GM12873 (cell line): Measurements from ENCODE around the gene CTNNAL1.

Experiments
- TF ChIP-seq, protein P1 (sequence below): IDR thresholded peaks from 2 replicates; pipeline ENCODE4 v1.5.1; 2012; ENCODE audit warnings: low read depth, mild to moderate bottlenecking, moderate library complexity, low read length, control low read depth; ENCODE audit not compliant: insufficient read depth; ENCODE audit errors: missing control alignments

Gene CTNNAL1

DNA sequence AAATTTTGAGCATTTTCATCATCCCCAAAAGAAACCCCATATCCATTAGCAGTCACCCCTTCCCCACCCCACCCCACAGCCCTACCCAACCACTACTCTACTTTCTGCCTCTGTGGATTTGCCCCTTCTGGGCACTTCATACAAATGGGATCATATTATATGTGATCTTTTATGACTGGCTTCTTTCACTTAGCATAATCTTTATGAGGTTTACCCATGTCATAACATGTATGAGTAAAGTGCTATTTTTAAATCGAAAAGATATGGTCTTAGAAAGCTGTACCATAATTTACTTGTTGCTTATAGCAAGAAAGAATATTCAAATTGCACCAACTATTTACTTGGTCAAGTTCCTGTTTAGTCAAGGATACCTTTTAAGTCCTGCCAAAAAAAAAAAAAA, 92.1 kb downstream of the CTNNAL1 start:
- TF ChIP-seq, protein P1, sequence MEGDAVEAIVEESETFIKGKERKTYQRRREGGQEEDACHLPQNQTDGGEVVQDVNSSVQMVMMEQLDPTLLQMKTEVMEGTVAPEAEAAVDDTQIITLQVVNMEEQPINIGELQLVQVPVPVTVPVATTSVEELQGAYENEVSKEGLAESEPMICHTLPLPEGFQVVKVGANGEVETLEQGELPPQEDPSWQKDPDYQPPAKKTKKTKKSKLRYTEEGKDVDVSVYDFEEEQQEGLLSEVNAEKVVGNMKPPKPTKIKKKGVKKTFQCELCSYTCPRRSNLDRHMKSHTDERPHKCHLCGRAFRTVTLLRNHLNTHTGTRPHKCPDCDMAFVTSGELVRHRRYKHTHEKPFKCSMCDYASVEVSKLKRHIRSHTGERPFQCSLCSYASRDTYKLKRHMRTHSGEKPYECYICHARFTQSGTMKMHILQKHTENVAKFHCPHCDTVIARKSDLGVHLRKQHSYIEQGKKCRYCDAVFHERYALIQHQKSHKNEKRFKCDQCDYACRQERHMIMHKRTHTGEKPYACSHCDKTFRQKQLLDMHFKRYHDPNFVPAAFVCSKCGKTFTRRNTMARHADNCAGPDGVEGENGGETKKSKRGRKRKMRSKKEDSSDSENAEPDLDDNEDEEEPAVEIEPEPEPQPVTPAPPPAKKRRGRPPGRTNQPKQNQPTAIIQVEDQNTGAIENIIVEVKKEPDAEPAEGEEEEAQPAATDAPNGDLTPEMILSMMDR, result no peak

DNA sequence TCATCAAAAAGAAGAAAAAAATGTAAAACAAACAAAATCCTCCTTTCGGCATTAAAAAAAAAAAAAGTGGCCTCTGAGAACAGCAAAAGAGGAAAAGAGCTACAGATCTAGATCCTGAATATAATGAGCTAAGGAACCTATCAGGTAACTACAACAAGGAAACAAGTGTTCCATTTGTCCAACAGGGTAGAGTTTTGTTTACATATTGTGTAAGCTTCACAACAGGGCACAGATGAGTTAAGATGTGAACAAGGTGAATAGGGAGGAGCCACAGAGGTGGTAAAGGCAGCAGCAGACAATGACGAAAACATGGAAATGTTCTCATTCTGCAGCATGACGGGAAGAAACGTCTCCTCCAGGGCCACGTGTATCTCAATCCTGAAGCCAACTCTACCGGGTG, 93.8 kb downstream of the CTNNAL1 start:
- TF ChIP-seq, protein P1, result no peak

DNA sequence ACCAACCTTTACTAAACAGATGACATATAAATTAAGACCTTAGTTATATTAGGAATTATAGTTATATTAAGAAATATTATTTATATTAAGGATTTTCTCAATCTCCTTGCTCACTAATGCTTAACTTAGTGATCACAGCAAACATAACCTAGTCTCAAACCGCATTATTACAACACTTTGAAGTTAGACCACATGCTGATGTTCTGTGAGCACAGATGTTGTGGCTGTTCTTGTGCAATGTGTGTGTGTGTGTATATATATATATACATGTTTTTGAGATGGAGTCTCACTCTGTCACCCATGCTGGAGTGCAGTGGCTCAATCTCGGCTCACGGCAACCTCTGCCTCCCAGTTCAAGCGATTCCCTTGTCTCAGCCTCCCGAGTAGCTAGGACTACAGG, 99.9 kb downstream of the CTNNAL1 start:
- TF ChIP-seq, protein P1, result no peak

DNA sequence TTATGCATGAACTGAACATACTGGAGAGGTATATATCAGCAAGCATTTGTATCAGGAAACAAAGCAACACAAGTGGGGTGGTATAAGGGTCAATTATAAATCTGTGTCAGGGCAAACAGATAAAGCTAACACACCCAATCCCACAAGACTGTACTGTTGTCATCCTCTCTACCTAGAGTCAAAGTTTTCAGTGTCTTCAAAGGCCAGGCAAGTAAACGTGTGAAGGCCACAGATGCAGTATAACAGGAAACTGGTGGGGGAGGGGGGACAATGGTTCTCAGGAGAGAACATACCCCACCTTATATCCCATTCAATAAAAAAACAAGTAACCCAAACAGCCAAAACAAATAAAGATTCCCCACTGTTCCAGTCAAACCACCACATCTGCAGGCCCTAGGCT, 101.5 kb downstream of the CTNNAL1 start:
- TF ChIP-seq, protein P1, result no peak

DNA sequence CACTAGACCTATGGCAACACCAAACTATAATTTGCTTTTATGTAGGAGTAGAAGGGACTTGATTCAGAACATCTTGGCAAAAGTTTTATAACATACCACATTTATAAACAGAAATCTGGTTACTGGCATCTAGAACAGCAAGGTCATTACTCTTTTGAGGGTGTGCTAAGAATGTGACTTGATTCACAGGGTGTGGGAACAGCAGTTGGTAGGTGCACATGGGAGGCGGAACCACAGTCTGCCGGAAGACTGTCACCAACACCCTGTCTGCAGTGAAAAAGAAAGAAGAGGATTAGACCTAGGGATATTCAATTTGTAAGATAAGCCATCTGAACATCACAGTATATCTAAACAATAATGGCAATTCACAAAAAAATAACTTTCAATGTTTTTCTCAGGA, 102.4 kb downstream of the CTNNAL1 start:
- TF ChIP-seq, protein P1, result no peak

DNA sequence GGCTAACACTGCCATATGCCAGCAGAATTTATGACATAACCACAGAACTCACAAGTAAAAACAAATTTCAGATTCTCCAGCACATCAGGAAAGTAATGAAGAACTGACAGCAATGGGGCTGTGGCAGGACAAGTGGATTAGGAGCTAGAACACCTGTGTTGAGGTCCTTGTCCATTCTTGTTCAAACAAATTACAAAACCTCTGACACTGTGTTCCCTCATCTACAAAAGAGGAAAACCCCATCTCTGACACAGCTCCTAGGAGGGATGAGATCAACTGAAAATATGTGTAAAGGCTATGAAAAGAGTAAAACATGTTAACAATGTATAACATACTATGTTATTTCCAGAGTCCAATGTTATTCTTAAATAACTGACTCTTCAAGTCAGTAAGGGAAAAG, 102.9 kb downstream of the CTNNAL1 start:
- TF ChIP-seq, protein P1, result no peak

DNA sequence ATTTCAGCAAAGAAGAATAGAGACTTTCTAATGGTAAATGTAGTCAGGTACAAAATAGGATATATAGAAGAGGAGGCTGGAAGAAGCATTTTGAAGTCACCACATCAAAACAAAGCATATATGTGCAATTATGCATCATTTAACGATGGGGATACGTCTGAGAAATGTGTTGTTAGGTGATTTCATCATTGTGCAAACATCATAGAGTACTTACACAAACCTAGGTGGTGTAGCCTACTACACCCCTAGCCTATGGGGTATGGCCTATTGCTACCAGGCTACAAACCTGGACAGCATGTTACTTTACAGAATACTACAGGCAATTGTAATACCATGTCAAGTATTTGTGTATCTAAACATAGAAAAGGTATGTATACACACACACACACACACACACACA, 107.8 kb downstream of the CTNNAL1 start:
- TF ChIP-seq, protein P1, result no peak
